Measurements from ENCODE around the gene GYS1.

- TF ChIP-seq, protein P1, sequence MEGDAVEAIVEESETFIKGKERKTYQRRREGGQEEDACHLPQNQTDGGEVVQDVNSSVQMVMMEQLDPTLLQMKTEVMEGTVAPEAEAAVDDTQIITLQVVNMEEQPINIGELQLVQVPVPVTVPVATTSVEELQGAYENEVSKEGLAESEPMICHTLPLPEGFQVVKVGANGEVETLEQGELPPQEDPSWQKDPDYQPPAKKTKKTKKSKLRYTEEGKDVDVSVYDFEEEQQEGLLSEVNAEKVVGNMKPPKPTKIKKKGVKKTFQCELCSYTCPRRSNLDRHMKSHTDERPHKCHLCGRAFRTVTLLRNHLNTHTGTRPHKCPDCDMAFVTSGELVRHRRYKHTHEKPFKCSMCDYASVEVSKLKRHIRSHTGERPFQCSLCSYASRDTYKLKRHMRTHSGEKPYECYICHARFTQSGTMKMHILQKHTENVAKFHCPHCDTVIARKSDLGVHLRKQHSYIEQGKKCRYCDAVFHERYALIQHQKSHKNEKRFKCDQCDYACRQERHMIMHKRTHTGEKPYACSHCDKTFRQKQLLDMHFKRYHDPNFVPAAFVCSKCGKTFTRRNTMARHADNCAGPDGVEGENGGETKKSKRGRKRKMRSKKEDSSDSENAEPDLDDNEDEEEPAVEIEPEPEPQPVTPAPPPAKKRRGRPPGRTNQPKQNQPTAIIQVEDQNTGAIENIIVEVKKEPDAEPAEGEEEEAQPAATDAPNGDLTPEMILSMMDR (IDR thresholded peaks at IDR 0.05) = no peak
- no peak for TF ChIP-seq POLR2A (IDR thresholded peaks at IDR 0.05)
These were observed 35.1 kb downstream of the GYS1 start for GRCh38 chr19:48958006-48958405.

All from adrenal gland (tissue), 5 donors.